Fibroblast of the conjunctiva (primary cell): ENCODE results near the gene DAND5.

Experiments
- DNase-seq: peaks from one replicate; pipeline ENCODE4 v3.0.0-alpha.2; 2010; ENCODE audit warnings: low read depth

Gene DAND5

DNA sequence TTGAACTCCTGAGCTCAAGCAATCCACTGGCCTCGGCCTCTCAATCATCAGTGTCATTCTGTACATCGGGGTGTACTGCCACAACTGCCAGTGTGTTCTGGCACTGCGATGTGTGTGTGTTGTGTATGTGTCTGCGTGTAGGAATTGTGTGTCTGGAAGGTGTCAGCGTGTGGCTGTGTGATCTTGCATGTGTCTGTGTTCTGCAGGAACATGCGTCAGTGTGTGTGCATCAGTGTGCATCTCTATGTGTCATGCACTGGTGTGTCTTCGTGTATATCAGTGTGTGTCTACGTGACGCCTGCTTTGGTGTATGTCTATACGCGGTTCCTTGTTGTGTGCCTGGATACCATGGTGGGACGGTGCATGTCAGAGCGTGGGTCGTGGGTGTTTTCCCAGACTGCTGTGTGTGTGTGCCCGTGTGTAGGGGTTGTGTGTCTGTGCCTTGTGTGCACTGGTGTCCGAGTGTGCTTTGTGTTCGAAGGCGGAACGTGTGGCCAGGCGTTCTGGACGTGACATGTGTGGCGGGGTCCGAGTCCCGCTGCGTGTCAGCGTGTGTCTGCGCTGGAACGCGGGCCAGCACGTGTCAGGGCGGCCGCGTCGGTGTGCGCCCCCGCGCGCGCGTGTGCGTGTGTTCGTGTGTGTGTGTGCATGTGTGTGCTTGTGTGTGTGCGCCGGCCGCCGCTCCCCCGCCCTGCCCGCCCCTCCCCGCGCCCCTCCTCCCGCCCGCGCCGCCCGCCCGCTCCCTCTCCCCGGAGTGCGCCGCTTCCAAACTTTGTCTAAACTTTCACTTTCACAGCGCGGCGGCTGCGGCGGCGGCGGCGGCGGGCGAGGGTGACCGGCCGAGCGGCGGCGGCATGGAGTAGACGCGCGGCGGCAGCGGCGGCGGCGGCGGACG lies 25.6 kb downstream of the DAND5 start, which contains the start of gene NFIX:
NFIX (plus strand) TSS at position 775 of the 895 bp plus-strand sequence. CDS start 363 bp downstream, outside the sequence.
- DNase-seq = no peak

DNA sequence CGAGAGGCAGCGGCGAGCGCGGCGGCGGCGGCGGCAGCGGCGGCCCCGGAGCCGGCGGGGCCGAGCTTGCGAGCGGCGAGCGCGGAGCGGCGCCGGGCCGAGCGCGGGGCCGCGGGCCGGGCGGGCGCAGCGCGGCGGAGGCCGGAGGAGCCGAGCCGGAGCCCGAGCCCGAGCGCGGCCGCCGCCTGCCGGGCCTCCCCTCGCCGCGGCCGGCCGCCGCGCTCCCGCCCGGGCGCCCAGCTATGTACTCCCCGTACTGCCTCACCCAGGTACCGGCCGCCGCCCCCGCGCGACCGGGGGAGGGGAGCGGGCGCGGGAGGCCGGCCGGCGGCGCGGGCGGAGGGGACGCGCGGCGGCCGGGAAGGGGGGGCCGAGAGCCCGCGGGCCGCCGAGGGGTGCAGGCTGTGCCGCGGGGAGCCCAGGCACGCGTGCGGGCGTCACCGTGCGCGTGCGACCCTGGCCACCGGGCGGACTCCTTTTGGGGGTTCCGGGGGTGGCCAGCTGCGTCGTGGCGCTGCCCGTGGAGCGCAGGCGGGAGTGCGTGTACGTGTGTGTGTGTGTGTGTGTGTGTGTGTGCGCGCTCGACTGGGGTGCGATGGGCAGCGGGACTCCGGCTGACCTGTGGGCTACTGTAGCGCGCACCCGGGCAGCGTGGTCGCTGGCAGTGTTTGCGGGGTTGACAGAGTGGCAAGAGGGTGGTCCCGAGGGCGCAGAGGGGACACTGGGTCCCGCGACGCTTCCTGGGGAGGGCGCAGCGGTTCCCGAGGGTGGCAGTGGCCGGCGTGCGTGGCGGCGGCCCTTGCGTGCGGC lies 26.4 kb downstream of the DAND5 start:
- no peak for DNase-seq

DNA sequence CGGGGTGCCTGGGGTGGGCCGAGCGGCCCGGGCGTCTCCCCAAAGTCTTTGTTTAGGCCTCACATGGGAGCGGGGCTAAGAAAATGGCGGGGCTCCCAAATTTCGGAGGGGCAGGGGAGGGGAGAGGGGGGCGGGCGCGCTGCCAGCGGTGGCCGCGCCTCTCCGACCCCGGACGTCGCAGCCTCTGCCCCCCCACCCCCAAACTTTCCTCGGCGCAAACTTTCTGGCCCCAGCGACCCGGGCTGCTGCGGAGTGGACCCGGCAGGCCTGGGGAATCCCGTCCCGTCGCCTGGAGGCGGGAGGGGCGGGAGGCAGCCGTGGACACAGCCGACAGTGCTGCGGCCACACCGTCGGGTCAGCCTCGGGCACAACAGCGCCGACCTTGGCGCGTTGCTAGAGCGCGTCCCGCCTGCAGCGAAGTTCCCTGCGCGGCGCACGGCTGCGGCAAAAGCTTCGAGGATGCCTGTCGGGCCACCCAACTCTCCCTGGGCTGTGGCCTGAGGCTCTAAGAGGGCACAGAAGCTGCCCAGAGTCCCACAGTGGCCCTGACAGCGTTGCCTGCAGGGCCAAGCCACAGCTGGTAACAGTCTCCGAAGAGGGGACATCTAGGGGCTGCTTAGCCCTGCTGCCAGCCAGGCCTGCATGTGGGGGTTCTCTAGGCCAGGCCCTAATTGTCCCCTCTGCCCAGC lies 27.2 kb downstream of the DAND5 start:
- no peak for DNase-seq

DNA sequence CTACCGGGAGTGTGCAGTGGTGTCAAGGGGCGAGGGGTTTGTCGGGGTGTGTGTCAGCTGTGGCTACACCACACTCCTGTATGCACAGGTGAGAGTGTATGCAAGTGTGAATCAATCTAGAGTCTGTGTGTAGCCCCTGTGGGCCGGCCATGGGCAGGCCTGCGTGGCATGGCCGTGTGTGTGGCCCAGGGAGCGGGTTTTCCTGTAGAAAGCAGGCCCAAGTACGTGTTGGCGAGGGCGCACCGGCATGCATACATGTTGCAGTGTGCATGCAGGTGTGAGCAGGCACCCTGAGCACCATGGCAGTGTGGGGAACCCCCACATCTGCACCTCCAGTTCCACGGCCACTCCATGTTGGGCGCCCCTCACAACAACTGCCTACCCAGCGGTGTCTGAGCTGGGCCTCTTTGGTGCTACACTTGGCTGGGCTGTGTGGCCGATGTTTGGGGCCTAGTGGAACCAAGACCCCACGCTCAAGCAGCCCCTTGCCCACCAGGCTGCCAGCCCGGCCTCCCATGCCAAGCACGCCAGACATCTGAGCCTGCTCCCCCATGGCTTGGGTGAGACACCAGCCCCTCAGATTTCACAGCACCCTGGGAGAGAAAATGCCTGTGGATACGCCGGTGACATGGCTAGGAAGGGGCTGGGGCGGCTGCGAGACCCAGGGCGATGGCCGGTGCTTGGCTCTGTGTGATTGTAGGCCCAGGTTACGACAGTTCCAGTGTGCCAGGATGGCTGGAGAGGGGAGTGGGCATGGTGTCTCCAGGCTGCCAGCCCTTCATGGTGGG lies 28.0 kb downstream of the DAND5 start:
- DNase-seq = no peak

DNA sequence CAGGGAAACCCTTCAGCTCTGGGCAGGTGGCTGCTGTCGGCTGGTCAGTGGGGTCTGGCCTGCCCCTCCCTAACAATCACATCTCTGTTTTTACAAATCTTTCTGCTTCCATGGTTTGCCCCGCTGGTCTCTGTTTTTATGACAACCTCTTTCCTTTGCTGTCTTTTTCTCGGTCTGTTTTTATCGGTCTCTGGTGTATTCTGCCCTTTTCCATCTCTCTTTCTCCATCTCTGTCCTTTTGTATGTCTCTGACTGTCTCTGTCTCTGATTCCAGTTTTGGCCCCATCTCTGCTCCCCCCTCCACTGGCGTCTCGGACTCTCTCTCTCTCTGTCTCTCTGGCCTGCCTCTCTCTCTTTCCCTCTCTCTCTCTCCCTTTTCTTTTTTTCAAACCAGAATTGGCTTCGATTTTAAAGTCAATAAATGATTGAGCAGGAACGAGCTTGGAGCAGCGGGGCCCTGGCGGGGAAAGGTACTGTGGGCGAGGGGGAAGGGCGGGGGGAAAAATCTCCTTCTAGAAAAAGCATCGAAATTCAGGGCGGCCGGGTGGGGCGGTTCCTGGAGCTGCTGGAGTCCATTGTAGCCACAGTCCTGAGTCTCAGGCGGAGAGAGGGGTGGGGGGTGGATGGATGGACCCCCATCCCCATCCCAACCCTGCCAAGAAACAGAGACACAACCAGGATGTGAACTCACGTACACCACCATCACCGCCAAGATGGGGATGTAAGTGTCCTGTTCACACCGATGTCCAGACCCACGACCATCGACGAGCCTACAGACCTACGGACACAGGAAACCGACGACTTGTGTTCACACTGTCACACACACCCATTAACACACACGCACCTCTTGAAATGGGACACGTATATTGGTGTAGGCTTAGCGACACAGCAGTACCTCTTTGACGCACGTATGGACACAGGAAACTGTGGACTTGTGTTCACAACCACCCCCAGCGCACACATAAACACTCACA lies 28.9 kb downstream of the DAND5 start:
- no peak for DNase-seq

DNA sequence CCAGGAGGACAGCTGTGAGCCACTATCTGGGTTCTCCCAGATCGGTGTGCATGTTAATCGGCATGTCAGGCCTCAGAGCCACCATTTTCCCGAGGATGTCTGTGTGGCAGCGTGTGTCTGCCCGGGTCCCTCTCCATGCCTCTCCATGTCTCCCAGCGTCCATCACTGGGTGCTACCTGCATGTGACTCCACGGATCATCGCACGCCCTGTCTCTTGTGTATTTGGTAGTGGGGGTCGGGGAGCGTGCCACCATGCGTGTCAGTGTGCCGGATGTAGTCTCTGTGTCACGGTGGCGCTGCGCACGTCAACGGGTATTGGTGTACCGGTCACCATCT lies 31.8 kb downstream of the DAND5 start:
- DNase-seq = no peak

DNA sequence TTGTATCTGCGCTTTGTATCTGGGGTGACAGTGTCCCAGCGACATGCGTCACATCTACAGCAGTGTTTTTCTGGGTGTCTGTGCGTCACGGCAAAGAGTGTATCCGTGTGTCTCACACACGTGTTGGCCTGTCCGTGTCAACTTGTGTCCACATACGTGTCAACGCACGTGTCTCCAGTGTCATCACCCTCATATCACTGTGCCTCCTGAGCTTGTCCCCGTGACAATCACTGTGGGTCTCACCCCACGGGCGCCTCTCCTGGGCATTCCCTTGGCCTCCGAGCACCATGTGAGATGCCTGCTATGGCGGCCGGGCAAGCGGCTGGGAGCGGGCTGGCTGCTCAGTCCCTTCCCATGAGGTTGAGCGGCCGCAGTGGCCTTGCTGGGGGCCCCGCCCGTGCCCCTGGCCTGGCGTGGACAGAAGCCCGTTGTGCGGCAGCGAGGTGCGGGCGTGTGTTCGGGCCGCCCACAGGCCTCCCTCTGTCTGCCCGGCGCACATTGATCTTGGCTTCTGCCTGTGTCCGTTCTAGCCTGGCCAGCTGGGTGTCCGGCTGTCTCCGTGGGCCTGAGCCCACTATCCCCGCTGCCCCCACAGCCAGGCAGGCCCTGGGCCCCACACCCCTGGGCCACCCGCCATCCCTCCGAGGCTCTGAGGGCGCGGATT lies 32.3 kb downstream of the DAND5 start:
- no peak for DNase-seq

DNA sequence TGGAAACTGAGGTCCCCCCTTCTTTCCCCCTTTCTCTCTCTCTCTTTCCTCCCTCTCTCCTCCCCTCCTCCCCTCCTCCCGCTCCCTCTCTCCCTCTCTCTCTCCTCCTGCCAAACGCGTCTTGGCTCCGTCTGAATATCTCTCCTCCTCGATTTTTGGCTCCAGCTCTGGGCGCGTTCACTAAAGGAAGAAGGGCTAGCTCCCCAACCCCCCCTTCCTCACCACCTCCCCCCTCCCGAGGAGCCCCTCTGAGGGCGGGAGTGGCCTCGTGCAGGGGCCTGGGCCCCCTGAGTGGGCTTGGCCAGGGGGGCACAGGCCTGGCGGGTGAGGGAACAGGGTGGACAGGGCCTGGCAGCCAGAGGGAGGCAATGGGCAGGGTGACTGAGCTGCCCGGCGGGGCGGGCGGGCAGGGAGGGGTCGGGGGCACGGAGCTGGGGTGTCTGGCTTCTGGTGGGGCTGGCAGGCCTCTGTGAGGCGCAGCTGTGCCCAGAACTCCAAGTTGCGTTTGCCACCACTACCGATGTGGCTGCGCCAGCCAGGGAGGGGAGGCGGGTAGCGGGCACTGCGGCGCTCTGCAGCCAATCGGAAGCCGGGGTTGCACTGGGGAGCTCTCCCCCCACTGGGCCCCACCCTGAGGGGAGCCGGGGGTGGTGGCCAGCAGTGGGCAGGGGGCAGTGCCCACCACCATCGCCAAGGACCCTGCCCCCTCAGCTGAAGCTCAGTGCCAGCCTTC lies 33.0 kb downstream of the DAND5 start:
- DNase-seq = peak; percentile 45

DNA sequence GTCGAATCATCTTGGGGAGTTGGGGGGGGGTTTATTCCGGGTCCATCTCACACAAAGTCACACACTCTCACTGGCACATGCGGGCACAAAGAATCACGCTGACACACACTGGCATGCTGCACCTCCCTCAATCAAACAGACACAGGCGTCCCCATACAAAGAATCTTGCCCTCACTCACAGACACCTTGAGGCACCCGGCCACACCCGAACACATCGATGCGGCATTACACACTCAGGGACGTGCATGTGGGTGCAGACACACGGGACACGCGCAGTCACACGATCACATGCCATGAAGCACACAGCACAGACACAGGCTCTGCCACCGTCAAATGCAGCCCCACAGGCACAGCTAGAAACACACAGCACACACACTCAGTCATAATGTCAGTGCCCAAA lies 33.7 kb downstream of the DAND5 start:
- DNase-seq = no peak

DNA sequence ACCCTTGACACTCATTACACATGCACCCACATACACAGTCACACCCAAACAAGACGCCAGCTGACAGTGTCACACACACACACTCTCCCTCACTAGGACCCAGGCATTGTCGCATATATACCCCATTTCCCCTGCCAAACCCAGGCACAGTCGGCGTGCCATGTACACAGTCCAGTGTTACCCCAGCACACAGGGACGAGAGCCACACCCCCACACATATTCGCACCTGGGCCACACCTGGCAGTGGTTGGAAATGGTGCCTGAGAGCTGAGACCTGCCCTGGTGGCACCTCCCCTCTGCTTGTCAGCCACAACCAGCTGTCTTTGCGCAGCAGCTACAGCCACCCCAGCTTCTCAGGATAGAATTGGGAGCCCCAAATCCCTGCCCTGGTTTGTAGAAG lies 34.9 kb downstream of the DAND5 start:
- DNase-seq = no peak

DNA sequence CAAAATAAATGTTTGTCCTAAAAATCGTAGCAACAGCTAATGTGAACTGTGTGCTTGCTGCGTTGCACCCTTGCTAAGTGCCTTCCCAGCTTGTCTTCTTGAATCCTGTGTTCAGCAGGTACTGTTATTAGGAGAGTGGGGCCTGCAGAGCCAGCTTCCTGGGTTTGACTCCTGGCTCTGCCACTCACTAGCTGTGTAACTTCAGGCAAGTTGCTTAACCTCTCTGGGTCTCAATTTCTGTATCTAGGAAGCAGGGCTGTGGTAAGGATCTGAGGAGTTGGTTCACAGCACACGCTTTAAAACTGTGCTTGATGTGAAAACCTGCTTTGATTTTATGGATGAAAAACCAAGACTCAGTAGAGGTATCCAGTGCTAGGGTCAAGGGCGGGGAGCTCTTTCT lies 35.9 kb downstream of the DAND5 start:
- DNase-seq = no peak

DNA sequence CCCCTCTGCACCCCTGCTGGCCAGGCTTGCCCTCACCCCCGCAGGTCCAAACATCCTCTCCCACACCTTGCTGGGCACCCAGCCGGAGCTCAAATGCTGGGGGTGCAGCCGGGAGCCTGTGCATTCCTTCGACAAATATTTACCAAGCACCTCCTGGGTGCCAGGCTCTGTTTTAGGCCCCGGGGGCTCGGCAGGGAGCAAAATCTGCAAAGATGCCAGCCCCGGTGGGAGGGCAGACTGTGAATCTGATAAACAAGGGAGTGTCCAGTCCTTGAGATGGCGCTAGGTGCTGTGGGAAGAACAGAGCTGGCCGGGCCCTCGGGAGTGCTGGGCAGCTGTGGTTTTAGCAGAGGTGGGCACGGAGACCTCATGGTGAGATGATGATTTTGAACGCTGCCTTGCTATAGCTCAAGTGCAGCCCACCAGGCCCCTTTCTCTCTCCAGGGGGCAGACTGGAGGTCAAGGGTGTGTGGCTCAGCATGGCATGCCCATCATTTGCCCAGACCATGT lies 36.5 kb downstream of the DAND5 start:
- no peak for DNase-seq

DNA sequence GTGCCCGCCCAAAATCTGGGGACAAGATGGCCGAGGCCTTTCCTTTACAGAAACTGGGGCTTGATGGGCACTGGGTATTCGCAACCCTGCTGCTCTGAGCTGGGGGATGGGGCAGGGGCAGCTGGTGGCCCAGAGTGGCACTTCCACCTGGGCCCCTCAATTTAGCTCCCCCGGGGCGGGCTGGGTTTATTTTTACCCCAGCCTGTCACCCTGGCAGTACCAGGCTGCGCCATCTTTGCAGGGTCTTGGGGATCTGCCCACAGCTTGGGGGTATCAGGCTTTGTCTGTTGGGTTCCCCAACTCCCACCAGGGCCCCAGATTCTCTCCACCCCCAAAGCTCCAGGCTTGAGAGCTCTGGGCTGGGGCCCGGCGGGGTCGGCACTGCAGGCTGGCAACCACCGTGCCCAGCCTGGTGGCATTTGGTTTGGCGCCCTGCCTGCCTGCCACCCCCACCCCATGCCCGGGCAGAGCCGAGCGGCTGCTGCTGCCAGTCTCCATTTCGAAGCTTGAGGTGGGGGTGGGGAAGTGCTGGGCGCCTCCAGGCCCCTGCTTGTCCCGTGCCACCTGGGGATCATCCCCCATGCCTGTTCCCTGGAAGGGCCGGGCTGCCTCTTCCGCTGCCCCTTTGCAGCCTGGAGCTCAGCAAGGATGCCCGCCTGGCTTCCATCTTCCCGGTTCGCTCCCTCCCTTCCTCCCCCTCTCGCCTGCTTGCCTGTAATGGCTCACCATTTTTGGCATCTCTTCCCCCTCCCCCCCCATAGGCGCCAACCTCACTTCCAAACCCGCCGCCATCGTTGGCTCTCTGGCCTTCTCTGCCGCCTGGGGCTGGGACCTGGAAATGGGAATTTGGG lies 37.3 kb downstream of the DAND5 start:
- no peak for DNase-seq

DNA sequence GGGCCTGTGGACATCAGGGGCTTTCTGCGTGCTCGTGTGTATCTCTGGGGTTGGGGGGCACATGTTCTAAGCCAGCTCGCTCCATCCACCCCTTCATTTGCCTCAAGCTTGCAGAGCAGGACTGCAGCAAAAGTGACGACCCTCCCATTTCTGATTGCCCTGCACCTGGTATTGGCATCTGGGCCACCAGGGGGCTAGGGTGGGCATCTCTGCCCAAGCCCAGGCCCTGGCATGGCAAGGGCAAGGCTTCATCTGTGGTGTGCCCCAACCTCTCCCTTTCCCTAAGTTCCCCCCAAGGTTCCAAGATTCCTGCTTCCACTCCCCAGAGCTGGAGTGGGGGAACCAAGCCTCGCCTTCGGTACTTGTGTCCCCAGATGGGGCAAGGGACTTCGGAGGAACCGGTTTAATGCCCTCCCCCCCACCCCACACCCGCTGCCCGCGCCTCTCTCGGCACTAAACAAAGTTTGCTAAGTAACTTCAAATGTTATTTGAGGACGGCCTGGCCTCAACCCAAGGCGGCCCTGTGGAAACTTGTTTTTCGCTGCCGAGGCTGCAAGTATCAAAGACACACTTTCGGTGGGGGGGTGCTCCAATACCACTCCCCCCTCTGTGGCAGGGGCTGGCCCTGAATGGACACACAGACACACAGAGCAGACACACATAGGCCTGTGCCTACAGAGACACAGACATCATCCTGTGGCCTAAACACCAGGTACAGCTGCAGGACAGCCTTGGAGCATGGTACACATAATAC lies 38.1 kb downstream of the DAND5 start:
- peak; percentile 33 for DNase-seq

DNA sequence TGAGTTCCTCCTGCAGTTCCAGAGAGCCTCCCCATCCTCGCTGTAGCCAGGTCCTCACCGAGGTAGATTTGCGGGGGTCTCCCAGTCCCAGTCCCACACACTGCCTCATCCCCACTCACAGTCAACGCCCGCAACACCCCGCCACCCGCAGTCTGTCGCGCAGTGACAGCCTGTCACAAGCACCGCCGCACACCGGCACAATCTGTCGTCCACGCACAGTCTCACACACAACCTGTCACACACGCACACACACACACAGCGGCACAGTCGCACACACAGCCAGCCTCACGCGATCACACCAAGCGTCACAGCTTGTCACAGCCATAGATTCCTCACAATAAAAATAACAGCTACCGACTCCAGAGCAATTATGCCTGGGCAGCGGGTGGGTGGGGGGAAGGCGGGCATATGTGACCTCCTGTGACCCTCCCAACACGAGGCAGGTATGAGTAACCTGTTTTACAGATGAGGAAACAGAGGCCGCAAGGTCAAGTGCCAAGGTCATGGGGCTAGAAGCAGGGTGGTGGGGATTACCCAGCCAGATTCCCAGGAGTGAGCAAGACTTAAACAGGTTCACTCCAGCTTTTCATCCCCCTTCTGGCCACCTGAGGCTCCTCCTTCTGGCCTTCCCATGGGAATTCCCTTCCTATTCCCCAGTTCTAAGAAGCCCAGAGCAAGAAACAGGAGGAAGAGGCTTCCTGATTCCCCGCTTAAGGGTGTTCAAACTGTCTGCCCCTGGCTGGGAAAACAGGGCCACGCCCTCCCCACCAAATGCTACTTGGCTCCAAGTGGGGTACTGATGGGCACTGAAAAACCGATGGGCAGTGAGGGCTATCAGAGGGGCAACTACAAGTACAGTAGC lies 39.8 kb downstream of the DAND5 start:
- no peak for DNase-seq
